DND-41 (cell line): ENCODE data around the gene DYSF.
A peak's percentile ranks its signal among the peaks of the same experiment; 100 is the strongest.

ENCODE experiments used
- ATAC-seq: fragments of 200-7000 bp; cut with Tn5 transposase; 3 replicates; pipeline ENCODE4 v1.9.1; 2021; ENCODE audit warnings: low read depth; ENCODE audit not compliant: insufficient read depth
- DNase-seq: peaks from one replicate; pipeline ENCODE4 v3.0.0-alpha.2; 2020
- H2AFZ ChIP-seq: 2 replicates; pipeline ENCODE4 v1.6.0; 2012; ENCODE audit warnings: low read depth, low read length
- H3K27ac ChIP-seq: 2 replicates; pipeline ENCODE4 v1.5.1; 2012; ENCODE audit warnings: low read length, inconsistent platforms
- H3K27me3 ChIP-seq: fragments of 200-600 bp; sonication (generic); 2 replicates; pipeline ENCODE4 v1.6.0; 2012; ENCODE audit warnings: low read length, mild to moderate bottlenecking, inconsistent platforms; ENCODE audit not compliant: insufficient read depth, poor library complexity
- H3K36me3 ChIP-seq: 2 replicates; pipeline ENCODE4 v1.5.1; 2012; ENCODE audit warnings: low read length, inconsistent platforms; ENCODE audit not compliant: insufficient read depth
- H3K4me1 ChIP-seq: 2 replicates; pipeline ENCODE4 v1.5.1; 2012; ENCODE audit warnings: mild to moderate bottlenecking, low read length; ENCODE audit not compliant: insufficient read depth
- H3K4me2 ChIP-seq: 2 replicates; pipeline ENCODE4 v1.6.0; 2012; ENCODE audit warnings: mild to moderate bottlenecking, moderate library complexity, low read length, inconsistent platforms; ENCODE audit not compliant: insufficient read depth
- H3K4me3 ChIP-seq, 2 experiments: fragments of 200-600 bp in 1 of 2; shearing (Covaris generic) in 1 of 2; 2 replicates each; pipeline ENCODE4 v1.5.1; 2012 to 2016; ENCODE audit warnings: inconsistent platforms in 2 of 2, low read length in 2 of 2, mild to moderate bottlenecking in 2 of 2, low read depth in 1 of 2, moderate library complexity in 1 of 2
- H3K79me2 ChIP-seq: 2 replicates; pipeline ENCODE4 v1.6.0; 2012; ENCODE audit warnings: low read length, inconsistent platforms; ENCODE audit not compliant: insufficient read depth
- H3K9ac ChIP-seq: 2 replicates; pipeline ENCODE4 v1.6.0; 2012; ENCODE audit warnings: low read depth, mild to moderate bottlenecking, inconsistent platforms, low read length, moderate library complexity
- H3K9me3 ChIP-seq: 2 replicates; pipeline ENCODE4 v1.5.1; 2012; ENCODE audit warnings: low read length, moderate library complexity, mild to moderate bottlenecking, inconsistent platforms; ENCODE audit not compliant: insufficient read depth, severe bottlenecking
- H4K20me1 ChIP-seq: 2 replicates; pipeline ENCODE4 v1.6.0; 2012; ENCODE audit warnings: low read length; ENCODE audit not compliant: insufficient read depth
- CTCF ChIP-seq: IDR thresholded peaks from 2 replicates; pipeline ENCODE4 v1.5.1; 2012; ENCODE audit warnings: borderline replicate concordance, low read length, moderate library complexity, mild to moderate bottlenecking; ENCODE audit not compliant: poor library complexity, severe bottlenecking; ENCODE audit errors: extremely low read depth
- EZH2 ChIP-seq: IDR thresholded peaks from 3 replicates; pipeline ENCODE4 v1.6.1; 2012; ENCODE audit warnings: borderline replicate concordance, low read depth, mild to moderate bottlenecking, moderate library complexity, low read length, inconsistent platforms; ENCODE audit not compliant: severe bottlenecking

DYSF gene

GRCh38 chr2:71546777-71547281 is 93.5 kb downstream of the DYSF start:
- Histone ChIP-seq H4K20me1 (no peaks in the 10 kb centered on the region; the same call in 1 of the 2 replicates), H3K9ac (no peak overlapping the region), H3K36me3 (no peaks in the 10 kb centered on the region), H3K4me2 (no peak overlapping the region), H3K4me3 (no peak overlapping the region), H3K4me1 (no peaks in the 10 kb centered on the region), H3K79me2 (no peaks in the 10 kb centered on the region), H3K27me3 (peaks cover 19% of the 10 kb centered on the region), H2AFZ (no peak overlapping the region), H3K9me3 (no peaks in the 10 kb centered on the region), H3K27ac (no peak overlapping the region)
- TF ChIP-seq CTCF (no peak), EZH2 (no peak)
- ATAC-seq (no peak), DNase-seq (no peak)

GRCh38 chr2:71547616-71548285 is 94.4 kb downstream of the DYSF start:
- no peak for TF ChIP-seq EZH2
- TF ChIP-seq CTCF = no peak
- Histone ChIP-seq H4K20me1 (no peaks in the 10 kb centered on the region; the same call in 1 of the 2 replicates), H3K9ac (no peak overlapping the region), H3K4me3 (no peak overlapping the region), H2AFZ (no peak overlapping the region), H3K27me3 (peaks cover 19% of the 10 kb centered on the region), H3K36me3 (no peaks in the 10 kb centered on the region), H3K4me2 (no peak overlapping the region), H3K4me1 (no peaks in the 10 kb centered on the region), H3K79me2 (no peaks in the 10 kb centered on the region), H3K9me3 (no peaks in the 10 kb centered on the region), H3K27ac (no peak overlapping the region)
- no peak for DNase-seq
- no peak for ATAC-seq

GRCh38 chr2:71548646-71549425 is 95.5 kb downstream of the DYSF start:
- H3K79me2 ChIP-seq = no peaks in the 10 kb centered on the region
- H3K4me3 ChIP-seq = no peak overlapping the region
- no peak overlapping the region for H3K9ac ChIP-seq
- peaks cover 19% of the 10 kb centered on the region for H3K27me3 ChIP-seq
- no peak overlapping the region for H2AFZ ChIP-seq
- H3K4me2 ChIP-seq = no peak overlapping the region
- H3K36me3 ChIP-seq = no peaks in the 10 kb centered on the region
- no peak overlapping the region for H3K27ac ChIP-seq
- TF ChIP-seq CTCF = peak; percentile 92
- no peak for TF ChIP-seq EZH2
- H3K4me1 ChIP-seq = no peaks in the 10 kb centered on the region
- peak; percentile 85 for ATAC-seq
- peak; percentile 66 for DNase-seq
- H4K20me1 ChIP-seq = no peaks in the 10 kb centered on the region; the same call in none of the 2 replicates
- H3K9me3 ChIP-seq = no peaks in the 10 kb centered on the region
